Activated T-cell treated with anti-CD3 and anti-CD28 coated beads for 48 hours (primary cell): ENCODE measurements around the gene DAG1.
A peak's percentile ranks its signal among the peaks of the same experiment; 100 is the strongest.
"Not testable (repeated sequence)": the region's sequence is repeated elsewhere in the genome, so short reads cannot be mapped to it uniquely, and the experiment has no call there.

Experiments used
- DNase-seq: peaks from one replicate; pipeline ENCODE4 v3.0.0-alpha.2; 2020; ENCODE audit warnings: low read depth

DAG1 gene

DNA sequence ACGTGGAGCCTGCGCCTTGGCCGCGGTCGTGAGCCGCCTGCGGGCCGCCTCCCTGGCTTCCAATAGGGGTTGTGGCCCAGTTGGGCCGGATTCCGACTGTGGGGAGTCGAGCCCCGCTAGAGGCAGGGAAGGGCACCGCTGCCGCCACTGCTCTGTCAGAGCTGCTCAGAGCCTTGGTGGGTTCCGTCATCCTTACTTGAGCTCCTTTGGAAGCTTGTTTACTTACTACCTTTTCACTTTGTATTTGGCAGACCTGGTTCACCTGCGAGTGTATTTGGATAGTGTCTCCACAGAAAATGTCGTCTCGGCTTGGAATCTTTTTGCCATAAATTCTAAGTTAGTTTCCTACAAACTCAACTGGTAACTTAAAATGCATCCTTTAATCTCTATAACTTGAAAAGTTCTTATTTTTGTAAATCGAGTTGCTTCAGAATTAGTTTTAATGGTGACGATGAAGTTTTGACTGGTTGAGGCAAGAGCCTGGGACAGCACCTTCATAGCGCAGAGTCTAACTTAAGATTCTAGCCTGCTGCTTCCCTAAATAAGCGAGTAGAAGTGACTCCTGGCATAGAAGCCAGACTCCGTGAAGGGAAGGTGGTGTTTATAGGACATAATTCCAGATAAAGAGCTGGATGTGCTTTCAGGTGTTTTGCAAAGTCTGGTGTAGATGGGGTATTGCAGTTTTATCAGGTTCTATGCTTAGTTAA is 800 bp downstream of the DAG1 start:
- no peak for DNase-seq

DNA sequence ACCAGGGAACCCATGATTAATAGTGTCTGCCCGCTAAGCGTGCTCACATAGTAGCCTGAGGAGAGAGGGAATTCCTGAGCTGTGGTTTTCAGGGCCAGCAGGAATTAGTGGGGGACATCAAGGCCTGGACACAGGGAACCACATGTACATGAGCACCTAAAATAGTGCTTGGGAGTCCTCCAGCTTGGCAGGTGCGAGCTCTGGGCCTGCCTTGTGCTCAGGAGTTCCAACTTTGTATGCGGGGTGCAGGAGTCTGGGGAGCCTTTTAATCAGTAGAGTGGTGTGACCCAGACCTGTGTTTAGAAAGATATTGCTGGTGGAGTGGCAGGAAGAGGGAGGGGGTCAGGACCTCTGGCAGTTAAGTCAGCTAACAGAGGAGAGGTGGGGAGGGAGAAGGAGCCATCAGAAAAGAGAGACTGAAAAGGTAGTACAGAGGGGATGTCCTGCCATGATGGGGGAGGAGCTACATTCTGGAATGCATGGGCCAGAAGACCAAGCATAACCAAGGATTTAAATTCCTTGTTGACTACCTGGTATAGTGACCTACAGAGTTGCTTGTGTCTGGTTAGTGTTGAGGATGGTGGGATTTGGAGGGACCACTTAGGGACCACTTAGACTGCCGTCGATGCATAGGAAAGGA is 1.9 kb downstream of the DAG1 start:
- DNase-seq: no peak

- peak; percentile 8 for DNase-seq
Measured at GRCh38 chr3:49476563-49476962, 6.5 kb downstream of the DAG1 start.

DNA sequence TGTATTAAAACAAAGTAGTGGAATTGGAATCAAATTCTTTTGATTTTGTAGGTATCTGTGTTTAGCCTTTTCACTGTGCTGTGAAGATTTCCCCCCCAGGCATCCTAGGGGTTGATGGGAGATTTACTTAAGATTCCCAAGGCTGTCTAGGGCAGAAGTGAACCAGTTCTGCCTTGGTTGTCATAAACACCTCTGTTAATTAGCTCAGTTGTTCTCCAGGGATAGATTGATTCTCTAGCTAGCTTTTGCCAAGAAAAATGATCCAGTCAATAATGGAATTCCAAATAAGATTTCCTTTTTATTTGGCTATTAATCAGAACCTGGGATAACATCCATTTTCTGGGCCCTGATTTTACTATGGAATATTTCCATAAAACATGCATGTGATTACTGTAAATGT is 12.7 kb downstream of the DAG1 start:
- no peak for DNase-seq

DNA sequence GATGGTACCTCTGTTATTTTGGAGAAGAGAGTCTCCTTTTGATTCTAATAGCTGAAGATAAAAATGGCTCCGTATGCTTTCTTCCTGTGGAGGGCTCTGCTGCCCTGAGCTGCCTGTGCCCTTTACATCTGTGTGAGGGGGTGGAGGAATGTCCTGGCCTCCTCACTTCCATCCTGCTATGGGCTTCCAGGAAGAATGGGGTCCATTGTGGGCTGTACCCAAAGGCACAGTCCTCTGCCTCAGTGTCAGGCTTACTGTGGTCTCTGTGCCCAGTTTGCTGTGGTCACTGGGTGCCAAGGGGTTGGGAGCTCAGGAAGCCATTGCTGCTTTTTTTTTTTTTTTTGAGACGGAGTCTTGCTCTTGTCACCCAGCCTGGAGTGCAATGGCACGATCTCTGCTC is 14.4 kb downstream of the DAG1 start:
- no peak for DNase-seq

- DNase-seq: no peak
Measured at GRCh38 chr3:49489247-49489646, 19.2 kb downstream of the DAG1 start.

GRCh38 chr3:49492969-49493368 is 22.9 kb downstream of the DAG1 start:
- no peak for DNase-seq

DNA sequence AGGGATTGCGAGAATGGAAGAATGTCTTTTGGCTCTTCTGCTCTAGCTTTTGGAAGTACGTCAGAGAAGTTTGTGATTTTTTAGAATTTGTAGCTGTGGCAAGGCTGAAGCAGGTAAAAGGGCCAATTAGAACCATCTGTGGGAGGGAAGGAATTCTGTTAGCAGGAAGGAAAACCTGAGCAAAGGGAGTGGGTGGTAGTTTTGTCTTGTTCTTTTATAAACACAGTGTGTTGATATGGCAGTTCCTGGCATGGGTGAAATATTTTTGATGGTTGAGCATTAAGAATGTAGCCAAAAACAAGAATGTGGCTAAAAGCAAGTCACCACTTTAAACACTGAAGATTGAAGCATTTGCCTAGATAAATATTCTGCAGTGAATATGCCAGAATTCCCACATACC is 23.8 kb downstream of the DAG1 start:
- DNase-seq: no peak

DNA sequence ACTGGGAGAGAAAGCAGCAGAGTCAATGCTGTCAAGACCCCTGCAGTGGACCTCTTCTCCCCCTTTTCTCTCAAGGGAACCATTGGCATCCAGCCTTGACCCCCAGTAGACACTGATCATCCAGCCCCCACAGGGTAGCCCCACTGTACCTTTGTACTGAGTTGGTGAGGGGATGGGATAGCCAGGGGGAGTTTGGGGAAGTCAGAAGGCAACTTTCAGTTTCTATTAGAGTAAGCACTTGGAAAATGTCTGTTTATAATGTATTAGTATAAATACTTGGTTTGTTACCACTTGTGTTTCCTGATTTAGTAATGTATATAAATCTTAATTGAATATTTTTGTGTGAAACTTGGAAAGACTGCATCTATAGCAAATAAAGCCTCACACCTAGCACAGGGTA is 25.0 kb downstream of the DAG1 start:
- DNase-seq: no peak

- not testable (repeated sequence) for DNase-seq
Measured at GRCh38 chr3:49496845-49497244, 26.8 kb downstream of the DAG1 start.

- no peak for DNase-seq
Measured at GRCh38 chr3:49497606-49498005, 27.5 kb downstream of the DAG1 start.

GRCh38 chr3:49498239-49498638 is 28.2 kb downstream of the DAG1 start:
- no peak for DNase-seq

DNA sequence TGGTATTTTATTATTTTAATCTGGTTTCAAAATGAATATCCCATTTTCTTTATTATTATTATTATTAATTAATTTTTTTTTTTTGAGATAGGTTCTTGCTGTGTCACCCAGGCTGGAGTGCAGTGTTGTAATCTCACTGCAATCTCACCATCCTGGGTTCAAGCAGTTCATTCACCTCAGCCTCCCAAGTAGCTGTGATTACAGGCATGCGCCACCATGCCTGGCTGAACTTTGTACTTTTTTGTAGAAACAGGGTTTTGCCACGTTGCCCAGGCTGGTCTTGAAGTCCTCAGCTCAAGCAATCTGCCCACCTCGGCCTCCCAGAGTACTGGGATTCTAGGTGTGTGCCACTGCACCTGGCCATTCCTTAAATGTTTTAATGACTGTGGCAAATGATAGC is 28.6 kb downstream of the DAG1 start:
- DNase-seq: no peak

DNA sequence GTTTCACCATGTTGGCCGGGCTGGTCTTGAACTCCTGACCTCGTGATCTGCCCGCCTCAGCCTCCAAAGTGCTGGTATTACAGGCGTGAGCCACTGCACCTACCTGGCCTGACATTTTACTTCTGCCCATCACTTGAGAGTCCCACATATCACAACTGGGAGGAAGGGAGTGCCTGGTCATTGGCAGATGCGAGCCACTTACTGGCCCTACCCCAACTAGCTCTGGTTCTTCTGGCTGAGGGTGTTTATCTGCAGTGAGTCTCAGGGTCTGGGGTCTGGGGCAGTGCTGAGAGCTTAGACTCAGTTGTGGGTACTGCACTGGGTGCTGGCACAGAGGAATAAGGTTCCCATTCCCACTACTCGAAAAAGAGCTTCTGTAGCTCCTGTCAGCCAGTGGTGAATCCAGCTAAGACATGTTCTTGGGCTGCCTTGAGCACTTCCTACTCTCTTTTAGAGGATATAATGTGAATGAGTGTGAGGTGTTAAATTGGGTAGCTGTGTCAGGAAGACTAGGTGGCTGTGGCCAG is 30.2 kb downstream of the DAG1 start:
- DNase-seq: no peak

DNA sequence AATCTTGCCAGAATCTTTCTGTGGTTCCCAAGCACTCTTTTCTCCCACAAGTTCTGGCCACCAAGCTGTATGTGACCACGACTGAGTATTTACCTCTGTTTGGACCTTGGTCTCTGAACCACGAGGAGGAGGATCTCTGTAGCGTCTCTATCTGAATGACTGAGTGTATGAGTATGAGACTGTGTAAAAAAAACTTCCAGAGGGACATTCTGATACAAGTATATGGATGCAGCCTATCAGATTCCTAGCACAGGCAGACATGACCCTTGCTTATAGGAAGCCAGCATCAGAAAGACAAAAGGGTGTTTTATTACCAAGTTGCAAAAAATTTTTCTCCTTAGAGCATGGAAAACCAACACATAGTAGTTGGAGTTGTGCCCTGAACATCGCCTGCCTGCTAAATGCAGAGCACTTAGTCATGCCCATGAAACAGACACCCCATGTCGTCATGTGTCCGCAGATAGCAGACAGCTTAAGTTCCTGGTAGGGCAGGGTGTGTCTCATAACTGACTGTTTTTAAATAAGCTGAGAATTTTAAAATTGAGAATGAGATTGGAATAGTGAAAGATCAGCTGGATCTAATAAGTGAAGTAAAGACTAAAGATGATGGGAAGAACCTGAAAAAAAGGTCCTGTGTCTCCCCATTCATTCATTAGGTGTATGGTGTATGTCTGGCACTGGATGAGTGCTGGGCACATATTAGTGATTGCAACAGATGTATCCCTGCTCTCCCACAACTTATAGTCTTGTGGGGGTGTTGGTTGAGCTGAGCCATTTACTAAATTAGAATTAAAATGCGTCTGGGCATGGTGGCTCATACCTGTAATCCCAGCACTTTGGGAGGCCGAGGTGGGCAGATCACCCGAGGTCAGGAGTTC is 30.9 kb downstream of the DAG1 start:
- DNase-seq: no peak

DNA sequence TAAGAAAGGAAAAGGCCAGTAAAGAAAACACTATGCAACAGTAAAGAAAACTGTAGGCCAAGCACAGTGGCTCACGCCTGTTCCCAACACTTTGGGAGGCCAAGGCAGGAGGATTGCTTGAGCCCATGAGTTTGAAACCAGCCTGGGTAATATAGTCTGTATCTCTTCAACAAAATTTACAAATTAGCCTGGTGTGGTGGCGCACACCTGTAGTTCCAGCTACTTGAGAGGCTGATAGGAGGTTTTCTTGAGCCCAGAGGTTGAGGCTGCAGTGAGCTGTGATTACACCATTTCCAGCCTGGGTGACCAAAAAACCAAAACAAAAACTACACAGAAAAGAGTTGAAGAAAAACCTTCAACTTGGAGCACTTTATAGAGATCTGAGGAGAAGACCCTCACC is 31.8 kb downstream of the DAG1 start:
- no peak for DNase-seq

DNA sequence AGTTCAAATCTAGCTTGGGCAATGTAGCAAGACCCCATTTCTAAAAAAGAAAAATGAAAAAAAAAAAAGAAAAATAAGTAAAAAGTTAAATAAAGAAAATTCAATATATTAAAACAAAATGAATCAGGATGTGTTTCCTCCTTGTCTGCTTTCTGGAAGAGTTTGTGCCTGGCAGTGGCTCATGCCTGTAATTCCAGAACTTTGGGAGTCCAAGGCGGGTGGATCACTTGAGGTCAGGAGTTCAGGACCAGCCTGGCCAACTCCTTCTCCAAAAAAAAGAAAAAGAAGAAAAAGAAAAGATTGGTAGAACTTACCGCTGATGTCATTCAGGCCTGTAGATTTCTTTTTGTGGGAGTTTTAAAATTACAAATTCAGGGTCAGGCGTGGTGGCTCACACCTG is 36.8 kb downstream of the DAG1 start:
- DNase-seq: no peak

GRCh38 chr3:49509028-49509561 is 39.0 kb downstream of the DAG1 start:
- DNase-seq: no peak

DNA sequence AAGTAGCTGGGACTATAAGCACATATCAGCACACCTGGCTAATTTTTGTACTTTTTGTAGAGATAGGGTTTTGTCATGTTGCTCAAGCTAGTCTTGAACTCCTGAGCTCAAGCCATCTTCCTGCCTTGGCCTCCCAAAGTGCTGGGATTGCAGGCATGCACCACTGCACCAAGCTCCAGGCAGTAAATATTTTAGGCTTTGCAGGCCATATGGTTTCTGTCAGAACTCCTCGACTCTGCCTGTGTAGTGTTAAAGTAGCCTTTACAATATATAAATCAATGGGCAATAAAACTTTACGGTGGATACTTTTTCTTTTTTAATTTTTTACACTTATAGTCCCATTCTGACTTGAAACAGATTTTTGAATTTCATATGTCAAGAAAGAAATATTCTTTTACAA is 41.6 kb downstream of the DAG1 start:
- no peak for DNase-seq

DNA sequence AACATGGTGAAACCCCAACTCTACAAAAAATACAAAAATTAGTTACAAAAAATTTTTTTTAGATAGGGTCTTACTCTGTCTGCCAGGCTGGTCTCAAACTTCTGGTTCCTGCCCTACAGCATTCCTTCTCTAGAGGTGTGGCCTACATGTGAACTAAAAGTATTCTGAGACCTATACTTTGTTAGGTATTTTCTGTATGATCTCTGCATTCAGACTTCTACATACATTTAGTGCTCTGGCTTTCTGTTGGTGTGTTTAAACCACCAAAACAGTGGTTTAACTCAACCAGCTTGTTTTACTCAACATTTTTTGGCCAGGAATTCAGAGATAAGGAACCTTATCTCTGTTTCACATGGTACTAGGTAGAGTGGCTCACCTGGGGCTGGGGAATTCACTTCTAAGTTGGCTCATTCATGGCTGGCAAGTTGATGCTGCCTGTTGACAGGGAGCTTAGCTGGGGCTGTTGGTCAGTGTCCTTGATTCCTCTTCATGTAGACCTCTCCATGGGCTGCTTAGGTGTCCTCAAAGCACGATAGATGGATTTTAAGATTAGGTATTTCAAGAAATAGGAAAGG is 42.8 kb downstream of the DAG1 start:
- no peak for DNase-seq

- DNase-seq: no peak
Measured at GRCh38 chr3:49513494-49514124, 43.5 kb downstream of the DAG1 start.

DNA sequence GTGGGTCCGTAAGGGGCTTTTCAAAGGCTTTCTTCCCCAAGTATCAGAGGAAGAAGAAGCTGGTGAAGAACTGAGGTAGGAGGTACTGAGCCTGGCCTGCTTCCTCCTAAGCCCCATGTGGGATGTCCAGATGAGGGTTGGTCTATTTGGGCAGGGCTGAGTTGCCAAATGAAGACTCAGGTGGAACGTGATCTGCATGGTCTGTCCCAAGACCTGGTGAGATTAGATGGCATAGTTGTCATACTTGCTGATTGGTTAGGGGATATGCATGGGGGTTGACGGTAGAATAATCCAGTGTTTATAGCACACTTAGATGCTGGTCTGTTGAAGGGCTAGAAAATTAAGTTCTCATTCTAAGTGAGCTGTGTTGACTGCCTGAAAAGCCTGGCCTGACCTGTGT is 47.9 kb downstream of the DAG1 start:
- DNase-seq: no peak
